Hippocampal formation (tissue), 2 donors: Measurements from ENCODE around the gene TRAPPC3L.

Experiments used
- DNase-seq, 2 donors: peaks; one replicate each; lab custom pipeline; 2025; lab: John Stamatoyannopoulos, UW

The TRAPPC3L gene

GRCh38 chr6:116545651-116546050, at the start of gene TRAPPC3L:
TSS of gene TRAPPC3L (minus strand) at chr6:116545684. CDS start at chr6:116545514, 170 bp downstream.
- no peak for DNase-seq

- DNase-seq, result no peak
These were observed 49.8 kb upstream of the TRAPPC3L start for GRCh38 chr6:116595247-116595646.

- no peak for DNase-seq
These were observed 41.3 kb upstream of the TRAPPC3L start for GRCh38 chr6:116586738-116587137.

GRCh38 chr6:116586276-116586675, 40.8 kb upstream of the TRAPPC3L start:
- DNase-seq, result no peak

GRCh38 chr6:116580198-116580597, 34.7 kb upstream of the TRAPPC3L start:
- DNase-seq, result no peak

- no peak for DNase-seq
These were observed 33.7 kb upstream of the TRAPPC3L start for GRCh38 chr6:116579143-116579542.

- DNase-seq, result no peak
These were observed 32.9 kb upstream of the TRAPPC3L start for GRCh38 chr6:116578335-116578734.

GRCh38 chr6:116577486-116577885, 32.0 kb upstream of the TRAPPC3L start:
- DNase-seq, result no peak

GRCh38 chr6:116575227-116575626, 29.7 kb upstream of the TRAPPC3L start:
- no peak for DNase-seq

- DNase-seq, result no peak
These were observed 26.7 kb upstream of the TRAPPC3L start for GRCh38 chr6:116572162-116572561.

- no peak for DNase-seq
These were observed 26.2 kb upstream of the TRAPPC3L start for GRCh38 chr6:116571683-116572000.

GRCh38 chr6:116570856-116571682, 25.6 kb upstream of the TRAPPC3L start, which contains the start of gene RWDD1:
TSS of gene RWDD1 (plus strand) at chr6:116571504. CDS start at chr6:116571583, 79 bp downstream.
- peak; percentile 98 to 99 for DNase-seq

GRCh38 chr6:116568821-116569755, 23.6 kb upstream of the TRAPPC3L start:
- DNase-seq, result no peak

GRCh38 chr6:116568111-116568510, 22.6 kb upstream of the TRAPPC3L start:
- DNase-seq, result no peak

- DNase-seq, result peak in 1 of 2 donors; percentile 27
These were observed 19.7 kb upstream of the TRAPPC3L start for GRCh38 chr6:116564921-116565872.

GRCh38 chr6:116564311-116564710, 18.8 kb upstream of the TRAPPC3L start:
- DNase-seq, result no peak

GRCh38 chr6:116563830-116564229, 18.3 kb upstream of the TRAPPC3L start:
- no peak for DNase-seq

- DNase-seq, result no peak
These were observed 17.1 kb upstream of the TRAPPC3L start for GRCh38 chr6:116562614-116563013.

- DNase-seq, result no peak
These were observed 16.5 kb upstream of the TRAPPC3L start for GRCh38 chr6:116562019-116562403.

GRCh38 chr6:116561377-116562018, 16.0 kb upstream of the TRAPPC3L start:
- DNase-seq, result peak; percentile 54 to 75

- no peak for DNase-seq
These were observed 14.6 kb upstream of the TRAPPC3L start for GRCh38 chr6:116560130-116560529.
